GM23338 (cell line): Measurements from ENCODE around the gene ACAT1. TPM values are rescaled to one million over a fixed set of nuclear protein-coding genes. Genes with fewer than 3 reads are reported as not detected.

Source experiments
- ATAC-seq: fragments of 200-7000 bp; cut with Tn5 transposase; 3 replicates; pipeline ENCODE4 v1.9.1; 2020
- DNase-seq: peaks from one replicate; pipeline ENCODE4 v3.0.0-alpha.2; 2015; ENCODE audit warnings: low spot score
- H2AFZ ChIP-seq: fragments of 200-600 bp; sonication (generic); 2 replicates; pipeline ENCODE4 v1.8.0; 2016; ENCODE audit warnings: antibody characterized with exemption, mild to moderate bottlenecking, moderate library complexity
- H3F3A ChIP-seq: fragments of 200-600 bp; sonication (generic); replicated peaks from 2 replicates; pipeline ENCODE4 v1.8.0; 2017; ENCODE audit warnings: antibody characterized with exemption, mixed run types, low read depth
- H3K27ac ChIP-seq: fragments of 200-600 bp; sonication (generic); 2 replicates; pipeline ENCODE4 v1.6.1; 2016; ENCODE audit warnings: low read depth
- H3K27me3 ChIP-seq: fragments of 200-600 bp; sonication (generic); 2 replicates; pipeline ENCODE4 v1.8.0; 2016; ENCODE audit warnings: mild to moderate bottlenecking, mixed run types, moderate library complexity; ENCODE audit not compliant: insufficient read depth
- H3K36me3 ChIP-seq: fragments of 200-600 bp; sonication (generic); 2 replicates; pipeline ENCODE4 v1.8.0; 2016; ENCODE audit warnings: mild to moderate bottlenecking; ENCODE audit not compliant: insufficient read depth
- H3K4me1 ChIP-seq: fragments of 200-600 bp; sonication (generic); 2 replicates; pipeline ENCODE4 v1.8.0; 2016; ENCODE audit warnings: mild to moderate bottlenecking, moderate library complexity; ENCODE audit not compliant: insufficient read depth
- H3K4me2 ChIP-seq: fragments of 200-600 bp; sonication (generic); 2 replicates; pipeline ENCODE4 v1.7.1; 2017; ENCODE audit warnings: mixed run types
- H3K4me3 ChIP-seq: fragments of 200-600 bp; sonication (generic); 2 replicates; pipeline ENCODE4 v1.6.1; 2016; ENCODE audit warnings: mixed run types
- H3K79me2 ChIP-seq: fragments of 200-600 bp; sonication (generic); replicated peaks from 2 replicates; pipeline ENCODE4 v1.8.0; 2017; ENCODE audit warnings: mild to moderate bottlenecking; ENCODE audit not compliant: insufficient read depth
- H3K9me2 ChIP-seq: fragments of 200-600 bp; sonication (generic); 2 replicates; pipeline ENCODE4 v1.8.0; 2017; ENCODE audit not compliant: insufficient read depth
- H4K20me1 ChIP-seq: fragments of 200-600 bp; sonication (generic); replicated peaks from 2 replicates; pipeline ENCODE4 v1.8.0; 2017; ENCODE audit warnings: mild to moderate bottlenecking; ENCODE audit not compliant: insufficient read depth
- H3K27ac Mint-ChIP-seq: 2 replicates; pipeline ENCODE4 v1.8.0; 2020; ENCODE audit warnings: inconsistent platforms, mild to moderate bottlenecking, moderate library complexity, mixed read lengths
- H3K27me3 Mint-ChIP-seq: 3 replicates; pipeline ENCODE4 v1.8.0; 2022; ENCODE audit warnings: low read depth, mild to moderate bottlenecking, moderate library complexity, mixed read lengths, inconsistent platforms; ENCODE audit not compliant: insufficient read depth, poor library complexity
- H3K36me3 Mint-ChIP-seq: 3 replicates; pipeline ENCODE4 v1.8.0; 2021; ENCODE audit warnings: low read depth, mild to moderate bottlenecking, inconsistent platforms, moderate library complexity, mixed read lengths
- H3K4me1 Mint-ChIP-seq: 3 replicates; pipeline ENCODE4 v1.8.0; 2020; ENCODE audit warnings: mild to moderate bottlenecking, inconsistent platforms, mixed read lengths
- H3K4me3 Mint-ChIP-seq: 3 replicates; pipeline ENCODE4 v1.8.0; 2021; ENCODE audit warnings: moderate library complexity, mild to moderate bottlenecking, inconsistent platforms, mixed read lengths
- H3K9me3 Mint-ChIP-seq: 3 replicates; pipeline ENCODE4 v1.8.0; 2020; ENCODE audit warnings: moderate library complexity, mild to moderate bottlenecking, inconsistent platforms, mixed read lengths
- CREB1 ChIP-seq: fragments of 250-450 bp; sonication (Bioruptor Pico); IDR thresholded peaks from 2 replicates; pipeline ENCODE4 v1.5.0; 2020; ENCODE audit warnings: low read depth, mild to moderate bottlenecking, moderate library complexity
- EZH2 ChIP-seq: fragments of 200-600 bp; sonication (generic); IDR thresholded peaks from one replicate; pipeline ENCODE4 v1.8.0; 2017; ENCODE audit warnings: antibody characterized with exemption, mild to moderate bottlenecking, low read depth; ENCODE audit not compliant: unreplicated experiment
- EZH2phosphoT487 ChIP-seq: fragments of 200-600 bp; sonication (generic); IDR thresholded peaks from one replicate; pipeline ENCODE4 v1.8.1; 2018; ENCODE audit warnings: antibody characterized with exemption; ENCODE audit not compliant: unreplicated experiment
- JUNB ChIP-seq: IDR thresholded peaks from one replicate; pipeline ENCODE4 v1.6.1; 2016; ENCODE audit warnings: antibody characterized with exemption; ENCODE audit not compliant: unreplicated experiment
- NANOG ChIP-seq: IDR thresholded peaks from 2 replicates; pipeline ENCODE4 v1.6.1; 2016; ENCODE audit warnings: antibody characterized with exemption, borderline replicate concordance
- POLR2AphosphoS5 ChIP-seq: IDR thresholded peaks from 2 replicates; pipeline ENCODE4 v1.6.1; 2016; ENCODE audit warnings: antibody characterized with exemption, low read depth
- REST ChIP-seq: IDR thresholded peaks from one replicate; pipeline ENCODE4 v1.6.1; 2018; ENCODE audit warnings: antibody characterized with exemption; ENCODE audit not compliant: unreplicated experiment
- STAT1 ChIP-seq: IDR thresholded peaks from one replicate; pipeline ENCODE4 v1.6.1; 2016; ENCODE audit warnings: antibody characterized with exemption; ENCODE audit not compliant: unreplicated experiment
- ZNF114 ChIP-seq: fragments of 250-450 bp; sonication (Bioruptor Pico); IDR thresholded peaks from 2 replicates; pipeline ENCODE4 v1.5.0; 2020; ENCODE audit warnings: mild to moderate bottlenecking, moderate library complexity
- ZNF331 ChIP-seq: fragments of 250-450 bp; sonication (Bioruptor Pico); IDR thresholded peaks from 2 replicates; pipeline ENCODE4 v1.5.0; 2020; ENCODE audit warnings: low read depth, mild to moderate bottlenecking, moderate library complexity
- polyA plus RNA-seq: library from polyadenylated mRNA; unstranded; fragments of >200 nt; fragmentation: Nextera tagmentation; extraction: Ambion mirVana; gene quantifications from 2 replicates; pipeline ENCODE4 v1.2.1, GENCODE V29; 2016
- total RNA-seq: library from RNA; depleted of rRNA; stranded (reverse); fragments of >200 nt; shearing (Covaris generic); gene quantifications from 2 replicates; pipeline ENCODE4 v1.2.3, GENCODE V29; 2014
- TF ChIP-seq, protein P1 (sequence below), 2 experiments: fragments of 200-600 bp in 1 of 2; sonication (generic) in 1 of 2; conservative IDR thresholded peaks; 2 replicates each; pipeline versions ENCODE4 v1.5.1 to v1.6.1; 2016 to 2017; ENCODE audit warnings: antibody characterized with exemption in 2 of 2, low read depth in 2 of 2, mild to moderate bottlenecking in 2 of 2, moderate library complexity in 1 of 2
- TF ChIP-seq, protein P2 (sequence below): IDR thresholded peaks from 2 replicates; pipeline ENCODE4 v1.6.1; 2016; ENCODE audit warnings: antibody characterized with exemption

The ACAT1 gene
- total and polyA plus RNA-seq, 2 experiments from 2014 or later, result 43.9 to 53.6 TPM

GRCh38 chr11:108125096-108125495 is 3.7 kb downstream of the ACAT1 start:
- peaks cover 6% of the 10 kb centered on the region for H3K4me1 ChIP-seq
- Mint-ChIP-seq H3K9me3 (no peaks in the 10 kb centered on the region), H3K27me3 (peaks cover 8% of the 10 kb centered on the region), H3K4me1 (peaks cover 17% of the 10 kb centered on the region; the same call in 2 of the 3 replicates), H3K36me3 (peaks cover 2% of the 10 kb centered on the region; the same call in 1 of the 3 replicates), H3K4me3 (no peak overlapping the region), H3K27ac (no peak overlapping the region)
- no peak for TF ChIP-seq STAT1
- TF ChIP-seq REST, result no peak
- no peak for TF ChIP-seq CREB1 (CRISPR knock-in tag)
- TF ChIP-seq, protein P1, sequence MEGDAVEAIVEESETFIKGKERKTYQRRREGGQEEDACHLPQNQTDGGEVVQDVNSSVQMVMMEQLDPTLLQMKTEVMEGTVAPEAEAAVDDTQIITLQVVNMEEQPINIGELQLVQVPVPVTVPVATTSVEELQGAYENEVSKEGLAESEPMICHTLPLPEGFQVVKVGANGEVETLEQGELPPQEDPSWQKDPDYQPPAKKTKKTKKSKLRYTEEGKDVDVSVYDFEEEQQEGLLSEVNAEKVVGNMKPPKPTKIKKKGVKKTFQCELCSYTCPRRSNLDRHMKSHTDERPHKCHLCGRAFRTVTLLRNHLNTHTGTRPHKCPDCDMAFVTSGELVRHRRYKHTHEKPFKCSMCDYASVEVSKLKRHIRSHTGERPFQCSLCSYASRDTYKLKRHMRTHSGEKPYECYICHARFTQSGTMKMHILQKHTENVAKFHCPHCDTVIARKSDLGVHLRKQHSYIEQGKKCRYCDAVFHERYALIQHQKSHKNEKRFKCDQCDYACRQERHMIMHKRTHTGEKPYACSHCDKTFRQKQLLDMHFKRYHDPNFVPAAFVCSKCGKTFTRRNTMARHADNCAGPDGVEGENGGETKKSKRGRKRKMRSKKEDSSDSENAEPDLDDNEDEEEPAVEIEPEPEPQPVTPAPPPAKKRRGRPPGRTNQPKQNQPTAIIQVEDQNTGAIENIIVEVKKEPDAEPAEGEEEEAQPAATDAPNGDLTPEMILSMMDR (conservative IDR thresholded peaks at IDR 0.05; ENCODE audit: low read depth in 2 of 2), result no peak
- TF ChIP-seq POLR2AphosphoS5, result no peak
- no peak for TF ChIP-seq ZNF331 (CRISPR knock-in tag)
- ATAC-seq, result no peak
- no peak overlapping the region for H3K27ac ChIP-seq
- DNase-seq, result no peak
- no peaks in the 10 kb centered on the region for H3K9me2 ChIP-seq
- H2AFZ ChIP-seq, result no peak overlapping the region
- H3K4me2 ChIP-seq, result no peak overlapping the region
- H4K20me1 ChIP-seq, result no peaks in the 10 kb centered on the region; the same call in 1 of the 2 replicates
- H3K4me3 ChIP-seq, result no peak overlapping the region
- H3F3A ChIP-seq, result no peaks in the 10 kb centered on the region
- H3K36me3 ChIP-seq, result no peaks in the 10 kb centered on the region
- H3K79me2 ChIP-seq, result no peaks in the 10 kb centered on the region
- H3K27me3 ChIP-seq, result peaks cover 13% of the 10 kb centered on the region

- H3K36me3 Mint-ChIP-seq, result peaks cover 8% of the 10 kb centered on the region
- H4K20me1 ChIP-seq, result no peaks in the 10 kb centered on the region; the same call in 1 of the 2 replicates
- H3K9me3 Mint-ChIP-seq, result no peaks in the 10 kb centered on the region
- H3K27ac Mint-ChIP-seq, result no peak overlapping the region
- H3K4me2 ChIP-seq, result no peak overlapping the region
- H3K36me3 ChIP-seq, result 0 out of 2 replicates have a peak, but pooled peaks cover under 1% of the 10 kb centered on the region
- H3K4me1 Mint-ChIP-seq, result 0 out of 3 replicates have a peak, but pooled peaks cover 8% of the 10 kb centered on the region
- H3K27me3 ChIP-seq, result no peaks in the 10 kb centered on the region
- no peaks in the 10 kb centered on the region; the same call in 1 of the 2 replicates for H3K4me1 ChIP-seq
- no peaks in the 10 kb centered on the region for H3K9me2 ChIP-seq
- H3K79me2 ChIP-seq, result no peaks in the 10 kb centered on the region
- H3K4me3 Mint-ChIP-seq, result no peak overlapping the region
- peaks cover 4% of the 10 kb centered on the region for H3K27me3 Mint-ChIP-seq
- no peak overlapping the region for H3K27ac ChIP-seq
- DNase-seq (no peak), ATAC-seq (no peak)
- no peaks in the 10 kb centered on the region for H3F3A ChIP-seq
- H2AFZ ChIP-seq, result no peak overlapping the region
- H3K4me3 ChIP-seq, result no peak overlapping the region
- TF ChIP-seq EZH2 (no peak), POLR2AphosphoS5 (no peak), JUNB (no peak), STAT1 (no peak), CREB1 (CRISPR knock-in tag) (no peak), NANOG (no peak), ZNF114 (CRISPR knock-in tag) (no peak), EZH2phosphoT487 (no peak)
- TF ChIP-seq, protein P2, sequence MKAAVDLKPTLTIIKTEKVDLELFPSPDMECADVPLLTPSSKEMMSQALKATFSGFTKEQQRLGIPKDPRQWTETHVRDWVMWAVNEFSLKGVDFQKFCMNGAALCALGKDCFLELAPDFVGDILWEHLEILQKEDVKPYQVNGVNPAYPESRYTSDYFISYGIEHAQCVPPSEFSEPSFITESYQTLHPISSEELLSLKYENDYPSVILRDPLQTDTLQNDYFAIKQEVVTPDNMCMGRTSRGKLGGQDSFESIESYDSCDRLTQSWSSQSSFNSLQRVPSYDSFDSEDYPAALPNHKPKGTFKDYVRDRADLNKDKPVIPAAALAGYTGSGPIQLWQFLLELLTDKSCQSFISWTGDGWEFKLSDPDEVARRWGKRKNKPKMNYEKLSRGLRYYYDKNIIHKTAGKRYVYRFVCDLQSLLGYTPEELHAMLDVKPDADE, result no peak
Measured at GRCh38 chr11:108128772-108129171, 7.4 kb downstream of the ACAT1 start.
